Large intestine (tissue), 3 donors: ENCODE measurements around the gene TRAF6. TPM values are rescaled to one million over a fixed set of nuclear protein-coding genes. Genes with fewer than 3 reads are reported as not detected.

Experiments used
- DNase-seq, 2 donors: peaks; one replicate each; pipeline versions ENCODE4 v3.0.0 to v3.0.0-alpha.2; 2013
- H3K27ac ChIP-seq: one replicate; pipeline ENCODE4 v1.5.1; 2013; ENCODE audit warnings: low read length
- H3K27me3 ChIP-seq: 2 replicates; pipeline ENCODE4 v1.6.1; 2013; ENCODE audit warnings: low read length; ENCODE audit not compliant: control insufficient read depth, insufficient read depth
- H3K36me3 ChIP-seq: 2 replicates; pipeline ENCODE4 v1.6.1; 2013; ENCODE audit warnings: low read length; ENCODE audit not compliant: control insufficient read depth, insufficient read depth
- H3K4me1 ChIP-seq: one replicate; pipeline ENCODE4 v1.6.1; 2013; ENCODE audit warnings: low read length; ENCODE audit not compliant: control insufficient read depth, insufficient read depth
- H3K4me3 ChIP-seq: one replicate; pipeline ENCODE4 v1.5.1; 2013; ENCODE audit warnings: low read length
- H3K9me3 ChIP-seq: one replicate; pipeline ENCODE4 v1.6.1; 2013; ENCODE audit warnings: mild to moderate bottlenecking, low read depth, low read length, moderate library complexity; ENCODE audit not compliant: control insufficient read depth
- WGBS: methylation state at CpG from one replicate; pipeline ENCODE4 v1.1.5; 2013; ENCODE audit warnings: low lambda C conversion rate; ENCODE audit not compliant: insufficient coverage; 5-methylcytosine and 5-hydroxymethylcytosine counted together
- polyA plus RNA-seq: library from polyadenylated mRNA; unstranded; fragments of 120-200 nt; gene quantifications from one replicate; pipeline ENCODE4 v1.2.1, GENCODE V29; 2013

The TRAF6 gene
- polyA plus RNA-seq, 1 donor: 21.2 TPM

DNA sequence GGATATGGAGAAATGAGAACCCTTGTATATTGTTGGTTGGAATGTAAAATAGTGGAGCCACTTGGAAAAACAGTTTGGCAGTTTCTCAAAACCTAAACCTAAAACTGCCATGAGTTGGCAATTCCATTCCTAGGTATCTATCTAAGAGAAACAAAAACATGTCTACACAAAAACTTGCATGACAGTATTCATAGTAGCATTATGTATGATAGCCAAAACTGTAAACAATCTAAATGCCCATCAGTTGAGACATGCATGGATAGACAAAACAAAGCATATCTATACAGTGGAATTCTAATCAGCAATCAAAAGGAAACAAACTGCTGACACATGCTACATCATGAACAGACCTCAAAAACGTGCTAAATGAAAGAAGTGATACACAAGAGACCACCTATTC is 34.9 kb downstream of the TRAF6 start:
- H3K27me3 ChIP-seq: no peaks in the 10 kb centered on the region
- H3K36me3 ChIP-seq: peaks cover 2% of the 10 kb centered on the region
- no peak for DNase-seq
- H3K4me3 ChIP-seq: no peak overlapping the region
- H3K27ac ChIP-seq: no peak overlapping the region
- no peaks in the 10 kb centered on the region for H3K9me3 ChIP-seq
- H3K4me1 ChIP-seq: peaks cover 6% of the 10 kb centered on the region
- WGBS: no CpG with 5 or more reads among the region's 1 CpG

DNA sequence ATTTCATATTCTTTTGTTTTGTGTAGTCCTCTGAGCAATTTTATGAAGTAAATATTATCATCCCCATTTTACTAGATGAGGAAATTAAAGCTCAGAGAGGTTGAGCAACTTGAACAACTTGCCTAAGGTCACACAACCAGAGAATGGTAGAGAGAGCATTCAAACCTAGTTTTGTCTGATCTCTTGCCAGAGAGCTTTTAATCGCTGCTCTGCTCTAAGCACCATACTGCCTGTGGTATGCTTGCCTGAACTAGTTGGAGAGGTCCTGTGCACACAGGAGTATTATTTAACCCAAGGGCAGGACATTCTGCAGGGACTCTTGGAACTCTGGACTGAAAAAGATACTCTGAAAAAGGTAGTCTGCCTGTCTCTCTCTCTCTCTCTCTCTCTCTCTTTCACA is 38.5 kb downstream of the TRAF6 start:
- Histone ChIP-seq H3K9me3 (no peaks in the 10 kb centered on the region), H3K4me1 (peaks cover 4% of the 10 kb centered on the region), H3K27ac (no peak overlapping the region), H3K27me3 (no peaks in the 10 kb centered on the region), H3K36me3 (peaks cover 5% of the 10 kb centered on the region), H3K4me3 (no peak overlapping the region)
- DNase-seq: no peak
- WGBS: no CpG with 5 or more reads among the region's 1 CpG

GRCh38 chr11:36469881-36470802 is 39.9 kb downstream of the TRAF6 start:
- Histone ChIP-seq H3K36me3 (peaks cover 10% of the 10 kb centered on the region), H3K27me3 (no peaks in the 10 kb centered on the region), H3K4me3 (no peak overlapping the region), H3K9me3 (no peaks in the 10 kb centered on the region), H3K27ac (no peak overlapping the region), H3K4me1 (peaks cover 4% of the 10 kb centered on the region)
- no peak for DNase-seq
- WGBS: no CpG with 5 or more reads among the region's 5 CpGs

DNA sequence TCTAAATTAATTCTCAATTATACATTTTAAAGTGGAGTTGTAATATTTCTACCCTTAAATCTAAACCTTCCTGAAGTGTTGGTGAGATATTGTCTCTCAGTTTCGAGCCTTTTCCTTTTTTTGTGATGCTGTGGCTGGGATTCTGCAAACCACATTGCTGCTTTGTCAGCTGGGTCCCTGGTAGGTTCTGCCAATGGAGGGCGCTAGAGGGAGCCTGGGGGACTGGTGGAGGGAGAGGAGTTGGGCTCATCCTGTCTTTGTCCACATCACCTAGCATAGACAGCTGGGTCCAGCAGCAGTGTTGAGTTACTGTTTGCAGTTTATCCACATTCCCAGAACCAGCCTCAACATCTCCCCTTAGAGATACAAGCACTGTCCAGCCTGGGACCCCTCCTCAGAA is 41.0 kb downstream of the TRAF6 start:
- Histone ChIP-seq H3K9me3 (no peaks in the 10 kb centered on the region), H3K4me3 (no peak overlapping the region), H3K27me3 (no peaks in the 10 kb centered on the region), H3K36me3 (peaks cover 10% of the 10 kb centered on the region), H3K4me1 (peaks cover 4% of the 10 kb centered on the region), H3K27ac (no peak overlapping the region)
- WGBS: no CpG with 5 or more reads among the region's 2 CpGs
- DNase-seq: no peak

DNA sequence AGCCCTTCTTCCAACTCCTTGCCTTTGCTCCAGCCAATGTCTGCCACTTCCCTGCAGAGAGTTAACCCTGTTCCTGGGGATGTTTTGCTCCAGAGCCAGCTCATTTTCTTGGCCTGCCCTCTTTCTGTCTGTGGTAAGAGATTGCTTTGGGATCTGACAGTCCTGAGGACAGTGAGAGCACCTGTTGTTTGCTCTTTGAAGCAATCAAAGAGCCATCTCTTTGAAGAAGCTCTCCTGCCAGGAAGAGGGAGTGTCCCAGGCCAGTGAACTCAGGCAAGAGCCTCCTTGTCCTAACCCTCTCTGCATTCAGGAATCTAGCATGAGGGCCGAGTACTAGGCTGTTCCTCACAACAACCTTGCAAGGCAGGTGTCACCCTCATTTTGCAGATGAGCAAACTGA is 42.2 kb downstream of the TRAF6 start:
- Histone ChIP-seq H3K27ac (no peak overlapping the region), H3K36me3 (peaks cover 20% of the 10 kb centered on the region), H3K4me3 (no peak overlapping the region), H3K4me1 (peaks cover 4% of the 10 kb centered on the region), H3K9me3 (no peaks in the 10 kb centered on the region), H3K27me3 (no peaks in the 10 kb centered on the region)
- WGBS: no CpG with 5 or more reads among the region's 1 CpG
- no peak for DNase-seq

DNA sequence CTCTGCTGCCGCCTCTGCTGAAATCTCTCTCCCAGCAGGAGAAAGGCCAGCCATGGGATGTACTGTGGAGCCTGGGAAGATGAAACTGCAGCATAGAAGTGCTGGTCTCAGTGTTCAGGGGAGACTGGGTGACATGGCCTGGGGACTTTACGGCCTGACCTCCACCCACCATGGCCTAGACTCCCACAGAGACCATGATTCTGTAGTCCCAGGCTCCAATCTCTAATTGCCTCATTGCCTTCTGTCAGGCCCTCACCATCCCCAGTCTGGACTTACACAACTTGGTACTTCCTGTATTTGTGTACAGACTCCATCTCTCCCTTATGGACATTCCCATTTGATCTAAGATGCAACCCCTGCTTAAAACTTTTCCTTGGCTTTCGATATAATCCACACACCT is 43.1 kb downstream of the TRAF6 start:
- Histone ChIP-seq H3K36me3 (peaks cover 29% of the 10 kb centered on the region), H3K9me3 (no peaks in the 10 kb centered on the region), H3K4me3 (no peak overlapping the region), H3K27ac (no peak overlapping the region), H3K27me3 (no peaks in the 10 kb centered on the region), H3K4me1 (peaks cover 4% of the 10 kb centered on the region)
- DNase-seq: no peak
- 100% methylated on average over 1 of the region's 3 CpGs for WGBS

- DNase-seq: no peak
- WGBS: 100% methylated on average over 1 of the region's 4 CpGs
Observed at GRCh38 chr11:36465449-36466163, 44.5 kb downstream of the TRAF6 start.

DNA sequence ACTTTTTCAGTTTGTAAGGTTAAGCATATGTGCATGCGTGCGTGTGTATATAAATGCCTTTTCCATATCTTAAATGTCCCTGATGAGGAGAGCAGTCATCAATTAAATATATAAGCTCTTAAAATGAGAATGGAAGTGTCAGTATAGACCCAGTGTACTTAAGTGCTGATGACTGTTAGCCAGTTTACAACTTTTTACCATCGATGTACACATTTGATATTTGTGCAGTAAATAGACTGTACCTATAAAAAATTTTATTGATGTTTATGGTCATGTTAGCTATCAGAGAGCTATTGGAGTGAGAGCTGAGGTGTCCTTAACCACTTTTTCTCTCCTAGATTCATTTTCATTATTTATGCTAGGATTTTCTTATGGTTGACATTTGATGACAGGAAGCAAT is 45.4 kb downstream of the TRAF6 start:
- DNase-seq: no peak
- WGBS: no CpG with 5 or more reads among the region's 3 CpGs
- Histone ChIP-seq H3K4me3 (no peak overlapping the region), H3K9me3 (no peaks in the 10 kb centered on the region), H3K4me1 (peaks cover 4% of the 10 kb centered on the region), H3K27ac (no peak overlapping the region), H3K27me3 (no peaks in the 10 kb centered on the region), H3K36me3 (peaks cover 43% of the 10 kb centered on the region)

More at GRCh38 chr11:36465449-36466163, 44.5 kb downstream of the TRAF6 start:
- Histone ChIP-seq H3K27ac (no peak overlapping the region), H3K36me3 (peaks cover 37% of the 10 kb centered on the region), H3K4me1 (peaks cover 4% of the 10 kb centered on the region), H3K4me3 (no peak overlapping the region), H3K27me3 (no peaks in the 10 kb centered on the region), H3K9me3 (no peaks in the 10 kb centered on the region)

- Histone ChIP-seq H3K27me3 (no peaks in the 10 kb centered on the region), H3K27ac (no peak overlapping the region), H3K36me3 (peaks cover 48% of the 10 kb centered on the region), H3K9me3 (no peaks in the 10 kb centered on the region), H3K4me1 (peaks cover 4% of the 10 kb centered on the region), H3K4me3 (no peak overlapping the region)
- no CpG with 5 or more reads among the region's 3 CpGs for WGBS
- DNase-seq: no peak
Observed at GRCh38 chr11:36463781-36464180, 46.3 kb downstream of the TRAF6 start.

- no peaks in the 10 kb centered on the region for H3K9me3 ChIP-seq
- no peak for DNase-seq
- no peak overlapping the region for H3K4me3 ChIP-seq
- H3K4me1 ChIP-seq: no peaks in the 10 kb centered on the region
- WGBS: no CpG with 5 or more reads among the region's 15 CpGs
- no peaks in the 10 kb centered on the region for H3K27me3 ChIP-seq
- peaks cover 56% of the 10 kb centered on the region for H3K36me3 ChIP-seq
- no peak overlapping the region for H3K27ac ChIP-seq
Observed at GRCh38 chr11:36462321-36462720, 47.8 kb downstream of the TRAF6 start.
